Neural cell (in vitro differentiated cells): Measurements from ENCODE around the gene NCAM1.

ENCODE experiments used
- POLR2AphosphoS5 ChIP-seq: IDR thresholded peaks from 2 replicates; pipeline ENCODE4 v1.6.1; 2012
- TAF1 ChIP-seq: IDR thresholded peaks from 2 replicates; pipeline ENCODE4 v1.6.1; 2012; ENCODE audit warnings: low read depth
- TF ChIP-seq, protein P1 (sequence below): fragments of 450-650 bp; IDR thresholded peaks from 2 replicates; pipeline ENCODE4 v1.5.1; 2014; ENCODE audit warnings: antibody characterized with exemption, mild to moderate bottlenecking, moderate library complexity; ENCODE audit not compliant: poor library complexity, severe bottlenecking

DNA sequence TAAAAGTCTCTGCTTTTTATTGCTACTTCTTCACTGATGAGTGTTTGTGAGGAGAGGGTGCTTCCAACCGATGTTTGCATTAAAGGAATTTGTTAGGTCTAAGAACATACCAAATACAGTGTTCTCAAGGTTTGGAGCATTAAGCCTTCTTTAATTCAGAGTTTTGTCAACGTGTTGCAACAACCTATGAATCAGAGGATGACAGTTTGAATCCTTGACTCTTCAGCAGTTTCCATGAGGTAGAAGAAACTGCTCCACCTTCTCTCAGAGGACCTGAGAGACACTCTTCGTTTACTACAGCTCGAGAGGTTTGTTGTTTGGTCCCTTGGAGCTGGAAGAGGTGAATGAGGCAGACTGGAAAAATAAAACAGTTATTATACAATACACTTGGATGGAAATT is 55.7 kb downstream of the NCAM1 start:
- no peak for TF ChIP-seq POLR2AphosphoS5
- TF ChIP-seq, protein P1, sequence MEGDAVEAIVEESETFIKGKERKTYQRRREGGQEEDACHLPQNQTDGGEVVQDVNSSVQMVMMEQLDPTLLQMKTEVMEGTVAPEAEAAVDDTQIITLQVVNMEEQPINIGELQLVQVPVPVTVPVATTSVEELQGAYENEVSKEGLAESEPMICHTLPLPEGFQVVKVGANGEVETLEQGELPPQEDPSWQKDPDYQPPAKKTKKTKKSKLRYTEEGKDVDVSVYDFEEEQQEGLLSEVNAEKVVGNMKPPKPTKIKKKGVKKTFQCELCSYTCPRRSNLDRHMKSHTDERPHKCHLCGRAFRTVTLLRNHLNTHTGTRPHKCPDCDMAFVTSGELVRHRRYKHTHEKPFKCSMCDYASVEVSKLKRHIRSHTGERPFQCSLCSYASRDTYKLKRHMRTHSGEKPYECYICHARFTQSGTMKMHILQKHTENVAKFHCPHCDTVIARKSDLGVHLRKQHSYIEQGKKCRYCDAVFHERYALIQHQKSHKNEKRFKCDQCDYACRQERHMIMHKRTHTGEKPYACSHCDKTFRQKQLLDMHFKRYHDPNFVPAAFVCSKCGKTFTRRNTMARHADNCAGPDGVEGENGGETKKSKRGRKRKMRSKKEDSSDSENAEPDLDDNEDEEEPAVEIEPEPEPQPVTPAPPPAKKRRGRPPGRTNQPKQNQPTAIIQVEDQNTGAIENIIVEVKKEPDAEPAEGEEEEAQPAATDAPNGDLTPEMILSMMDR, result no peak
- TF ChIP-seq TAF1, result no peak
